GM12874 (cell line): ENCODE measurements around the gene RPL27.

Experiments used
- TF ChIP-seq, protein P1 (sequence below): IDR thresholded peaks from 2 replicates; pipeline ENCODE4 v1.5.1; 2011; ENCODE audit warnings: low read depth, mild to moderate bottlenecking, control low read depth, low read length, moderate library complexity; ENCODE audit not compliant: insufficient read depth

The RPL27 gene

GRCh38 chr17:42997984-42998938 is at the start of gene RPL27:
Gene RPL27 (plus strand): TSS chr17:42998419. CDS start chr17:42998751, 332 bp downstream.
- TF ChIP-seq, protein P1, sequence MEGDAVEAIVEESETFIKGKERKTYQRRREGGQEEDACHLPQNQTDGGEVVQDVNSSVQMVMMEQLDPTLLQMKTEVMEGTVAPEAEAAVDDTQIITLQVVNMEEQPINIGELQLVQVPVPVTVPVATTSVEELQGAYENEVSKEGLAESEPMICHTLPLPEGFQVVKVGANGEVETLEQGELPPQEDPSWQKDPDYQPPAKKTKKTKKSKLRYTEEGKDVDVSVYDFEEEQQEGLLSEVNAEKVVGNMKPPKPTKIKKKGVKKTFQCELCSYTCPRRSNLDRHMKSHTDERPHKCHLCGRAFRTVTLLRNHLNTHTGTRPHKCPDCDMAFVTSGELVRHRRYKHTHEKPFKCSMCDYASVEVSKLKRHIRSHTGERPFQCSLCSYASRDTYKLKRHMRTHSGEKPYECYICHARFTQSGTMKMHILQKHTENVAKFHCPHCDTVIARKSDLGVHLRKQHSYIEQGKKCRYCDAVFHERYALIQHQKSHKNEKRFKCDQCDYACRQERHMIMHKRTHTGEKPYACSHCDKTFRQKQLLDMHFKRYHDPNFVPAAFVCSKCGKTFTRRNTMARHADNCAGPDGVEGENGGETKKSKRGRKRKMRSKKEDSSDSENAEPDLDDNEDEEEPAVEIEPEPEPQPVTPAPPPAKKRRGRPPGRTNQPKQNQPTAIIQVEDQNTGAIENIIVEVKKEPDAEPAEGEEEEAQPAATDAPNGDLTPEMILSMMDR, result peak; percentile 68

GRCh38 chr17:42950044-42950783 is 48.0 kb upstream of the RPL27 start:
- TF ChIP-seq, protein P1, result no peak

GRCh38 chr17:42953669-42954068 is 44.5 kb upstream of the RPL27 start:
- TF ChIP-seq, protein P1, result no peak

GRCh38 chr17:42964161-42964932 is 33.9 kb upstream of the RPL27 start, which contains the start of gene AARSD1:
Gene AARSD1 (minus strand): TSS chr17:42964454. CDS start chr17:42964440, 14 bp downstream.
- TF ChIP-seq, protein P1, result no peak

- TF ChIP-seq, protein P1, result no peak
Observed at GRCh38 chr17:42967925-42968324, 30.3 kb upstream of the RPL27 start.

DNA sequence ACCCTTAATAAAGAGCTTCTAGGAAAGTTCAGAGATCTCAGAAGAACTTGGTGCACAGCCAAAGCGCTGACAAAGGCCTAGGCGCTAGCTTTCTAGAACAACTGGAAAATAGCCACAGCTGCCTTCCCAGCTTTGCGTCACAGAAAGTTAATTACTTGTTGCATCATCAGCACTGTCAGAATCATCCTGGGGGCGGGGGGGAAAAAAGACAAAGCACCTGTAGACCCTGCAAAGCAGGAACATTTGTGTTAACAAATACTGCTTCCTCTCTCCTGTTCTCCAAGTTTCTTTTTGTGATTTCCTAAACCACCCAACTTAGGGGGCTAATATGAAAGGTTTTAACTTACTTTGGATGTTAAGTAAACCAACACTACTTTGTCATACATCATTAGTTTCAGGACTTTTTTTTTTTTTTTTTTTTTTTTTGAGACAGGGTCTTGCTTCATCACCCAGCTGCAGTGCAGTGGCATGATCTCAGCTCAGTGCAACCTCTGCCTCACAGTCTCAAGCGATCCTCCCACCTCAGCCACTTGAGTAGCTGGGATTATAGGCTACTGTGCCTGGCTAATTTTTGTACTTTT is 29.1 kb upstream of the RPL27 start:
- TF ChIP-seq, protein P1, result no peak
